HEK293T (cell line): Measurements from ENCODE around the gene NIPAL1.

Experiments
- CTCF ChIA-PET: fragments of 350-600 bp; formaldehyde crosslinking; extraction: SDS; loops from one replicate; lab custom pipeline; 2021; ENCODE audit warnings: antibody characterized with exemption, inconsistent platforms; lab: Yijun Ruan, JAX
- POLR2A ChIA-PET: fragments of 350-600 bp; formaldehyde crosslinking; extraction: SDS; loops from one replicate; lab custom pipeline; 2020; ENCODE audit warnings: antibody characterized with exemption, inconsistent platforms; lab: Yijun Ruan, JAX
- DNase-seq: peaks from one replicate; pipeline ENCODE4 v3.0.0; 2012; ENCODE audit warnings: mixed read lengths; ENCODE audit errors: extremely low spot score
- ARNT ChIP-seq: fragments of 450-650 bp; IDR thresholded peaks from 2 replicates; pipeline ENCODE4 v1.6.1; 2017; ENCODE audit warnings: mild to moderate bottlenecking
- BHLHE40 ChIP-seq: fragments of 450-650 bp; IDR thresholded peaks from 2 replicates; pipeline ENCODE4 v1.6.1; 2016; ENCODE audit warnings: mild to moderate bottlenecking, moderate library complexity, borderline replicate concordance
- CTBP1 ChIP-seq: fragments of 450-650 bp; IDR thresholded peaks from 2 replicates; pipeline ENCODE4 v1.6.1; 2016; ENCODE audit warnings: borderline replicate concordance
- ELF4 ChIP-seq: fragments of 450-650 bp; IDR thresholded peaks from 2 replicates; pipeline ENCODE4 v1.6.1; 2017; ENCODE audit warnings: antibody characterized with exemption
- FOXA1 ChIP-seq: fragments of 450-650 bp; IDR thresholded peaks from 2 replicates; pipeline ENCODE4 v1.6.1; 2016; ENCODE audit warnings: mild to moderate bottlenecking
- FOXK2 ChIP-seq: fragments of 450-650 bp; IDR thresholded peaks from 2 replicates; pipeline ENCODE4 v1.6.1; 2016; ENCODE audit warnings: mild to moderate bottlenecking
- FOXM1 ChIP-seq: fragments of 450-650 bp; IDR thresholded peaks from 2 replicates; pipeline ENCODE4 v1.6.1; 2017; ENCODE audit warnings: mild to moderate bottlenecking, borderline replicate concordance
- HDGF ChIP-seq: fragments of 450-650 bp; IDR thresholded peaks from 2 replicates; pipeline ENCODE4 v1.6.1; 2017; ENCODE audit warnings: antibody characterized with exemption, borderline replicate concordance
- L3MBTL2 ChIP-seq: fragments of 450-650 bp; conservative IDR thresholded peaks from 2 replicates; pipeline ENCODE4 v1.6.1; 2016; ENCODE audit warnings: mild to moderate bottlenecking
- LEF1 ChIP-seq: fragments of 450-650 bp; IDR thresholded peaks from 2 replicates; pipeline ENCODE4 v1.6.1; 2017; ENCODE audit warnings: mild to moderate bottlenecking, borderline replicate concordance
- NFRKB ChIP-seq: fragments of 450-650 bp; IDR thresholded peaks from 2 replicates; pipeline ENCODE4 v1.6.1; 2016; ENCODE audit warnings: mild to moderate bottlenecking, moderate library complexity
- PKNOX1 ChIP-seq: fragments of 450-650 bp; IDR thresholded peaks from 2 replicates; pipeline ENCODE4 v1.6.1; 2016
- SP1 ChIP-seq: fragments of 450-650 bp; IDR thresholded peaks from 2 replicates; pipeline ENCODE4 v1.6.1; 2017
- SUZ12 ChIP-seq: fragments of 450-650 bp; IDR thresholded peaks from 2 replicates; pipeline ENCODE4 v1.6.1; 2016; ENCODE audit warnings: mild to moderate bottlenecking
- TARDBP ChIP-seq: fragments of 450-650 bp; IDR thresholded peaks from 2 replicates; pipeline ENCODE4 v1.6.1; 2016
- ZNF384 ChIP-seq: fragments of 450-650 bp; IDR thresholded peaks from 2 replicates; pipeline ENCODE4 v1.6.1; 2016

Gene NIPAL1

DNA sequence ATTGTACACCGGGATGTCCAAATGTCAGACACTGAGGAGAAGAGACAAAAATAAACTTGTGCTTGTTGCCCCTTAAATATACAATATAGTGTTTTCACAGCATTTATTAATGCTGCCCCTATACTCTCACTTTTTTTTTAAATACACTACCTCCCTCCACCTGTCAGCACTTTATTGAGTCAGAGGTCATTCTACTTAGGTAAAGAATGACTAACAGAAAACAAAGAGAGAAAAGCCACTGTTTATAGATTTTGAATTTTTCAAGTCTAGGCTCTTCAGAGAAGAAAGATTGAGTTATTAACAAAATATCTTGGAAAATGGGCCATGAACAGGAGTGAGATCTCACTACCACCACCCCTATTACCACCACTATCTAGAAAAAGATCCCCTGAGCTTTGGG, 58.1 kb downstream of the NIPAL1 start:
- DNase-seq, result no peak
- ChIA-PET POLR2A (no interaction called here), CTCF (interaction anchor here (0.6 kb wide), 1 partner anchor 13 kb away, joined by 3 read pairs; no protein-coding TSS in a partner anchor)
- TF ChIP-seq ZNF384, result no peak
- TF ChIP-seq HDGF, result no peak
- TF ChIP-seq BHLHE40, result no peak
- no peak for TF ChIP-seq CTBP1
- TF ChIP-seq SP1, result no peak
- TF ChIP-seq L3MBTL2, result no peak
- no peak for TF ChIP-seq LEF1
- no peak for TF ChIP-seq ARNT
- no peak for TF ChIP-seq FOXM1
- TF ChIP-seq FOXA1, result no peak
- TF ChIP-seq TARDBP, result no peak
- no peak for TF ChIP-seq ELF4
- TF ChIP-seq FOXK2, result no peak

- DNase-seq, result no peak
- CTCF ChIA-PET, result no interaction called here
- POLR2A ChIA-PET, result no interaction called here
- TF ChIP-seq FOXK2, result no peak
- no peak for TF ChIP-seq ZNF384
- TF ChIP-seq ELF4, result no peak
- TF ChIP-seq BHLHE40, result no peak
- TF ChIP-seq SUZ12, result no peak
- no peak for TF ChIP-seq PKNOX1
- no peak for TF ChIP-seq FOXA1
- TF ChIP-seq TARDBP, result no peak
- no peak for TF ChIP-seq SP1
- TF ChIP-seq HDGF, result no peak
- TF ChIP-seq FOXM1, result no peak
- no peak for TF ChIP-seq NFRKB
- no peak for TF ChIP-seq LEF1
- TF ChIP-seq ARNT, result no peak
- TF ChIP-seq L3MBTL2, result no peak
- no peak for TF ChIP-seq CTBP1
Measured at GRCh38 chr4:48078425-48078824, 61.9 kb downstream of the NIPAL1 start.

DNA sequence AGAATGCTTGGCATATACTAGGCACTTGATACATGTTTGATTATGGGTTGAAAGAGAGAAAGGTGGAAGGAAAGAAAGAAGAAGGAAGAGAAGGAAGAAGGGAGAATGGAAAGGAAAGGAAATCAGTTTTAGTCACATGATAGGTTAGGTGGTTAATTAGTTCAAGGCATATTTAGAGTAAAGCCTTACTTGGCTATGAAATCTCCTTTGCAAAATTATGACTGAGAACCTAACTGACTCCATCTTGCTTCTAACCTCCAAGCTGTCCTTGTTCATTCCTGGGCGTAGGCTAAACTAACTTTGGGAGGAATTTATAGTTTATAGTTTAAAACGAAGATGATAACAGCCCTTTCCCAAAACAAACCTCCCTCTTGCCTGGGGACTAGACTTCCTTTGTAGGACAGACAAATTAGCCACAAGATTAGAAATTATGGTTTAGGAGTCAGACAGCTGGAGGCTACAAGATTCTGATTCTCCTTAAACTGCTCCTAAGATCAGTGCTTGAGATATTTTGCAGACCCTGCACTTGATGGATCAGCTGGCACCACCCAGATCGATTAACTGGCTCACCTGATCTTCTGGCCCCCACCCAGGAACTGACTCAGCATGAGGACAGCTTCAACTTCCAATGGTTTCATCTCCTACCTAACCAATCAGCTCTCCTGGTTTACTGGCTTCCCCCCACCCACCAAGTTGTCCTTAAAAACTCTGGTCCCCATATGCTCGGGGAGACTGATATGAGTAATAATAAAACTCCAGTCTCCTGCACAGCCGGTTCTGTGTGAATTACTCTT, 62.5 kb downstream of the NIPAL1 start:
- CTCF ChIA-PET, result no interaction called here
- TF ChIP-seq TARDBP (no peak), ZNF384 (no peak), FOXK2 (no peak), ELF4 (no peak), BHLHE40 (no peak), L3MBTL2 (no peak), PKNOX1 (no peak), FOXM1 (no peak)
- DNase-seq, result no peak
- POLR2A ChIA-PET, result interaction anchor here (1.0 kb wide), 1 partner anchor 104 kb away, joined by 3 read pairs; no protein-coding TSS in a partner anchor

GRCh38 chr4:48079972-48080391, 63.4 kb downstream of the NIPAL1 start:
- no peak for DNase-seq
- no peak for TF ChIP-seq ELF4
- no peak for TF ChIP-seq TARDBP
- no peak for TF ChIP-seq L3MBTL2
- no peak for TF ChIP-seq SUZ12
- no peak for TF ChIP-seq ZNF384
- TF ChIP-seq ARNT, result no peak
- no peak for TF ChIP-seq PKNOX1
- no peak for TF ChIP-seq LEF1
- no peak for TF ChIP-seq NFRKB
- TF ChIP-seq FOXK2, result no peak
- no peak for TF ChIP-seq FOXA1
- TF ChIP-seq FOXM1, result no peak
- no peak for TF ChIP-seq CTBP1
- no peak for TF ChIP-seq HDGF
- no peak for TF ChIP-seq SP1
- no peak for TF ChIP-seq BHLHE40
- CTCF ChIA-PET, result no interaction called here
- POLR2A ChIA-PET, result interaction anchor here (1.0 kb wide), 1 partner anchor 103 kb away, joined by 3 read pairs; no protein-coding TSS in a partner anchor

GRCh38 chr4:48081196-48081595, 64.6 kb downstream of the NIPAL1 start:
- ChIA-PET CTCF (no interaction called here), POLR2A (no interaction called here)
- no peak for DNase-seq
- no peak for TF ChIP-seq CTBP1
- TF ChIP-seq TARDBP, result no peak
- no peak for TF ChIP-seq ARNT
- no peak for TF ChIP-seq NFRKB

DNA sequence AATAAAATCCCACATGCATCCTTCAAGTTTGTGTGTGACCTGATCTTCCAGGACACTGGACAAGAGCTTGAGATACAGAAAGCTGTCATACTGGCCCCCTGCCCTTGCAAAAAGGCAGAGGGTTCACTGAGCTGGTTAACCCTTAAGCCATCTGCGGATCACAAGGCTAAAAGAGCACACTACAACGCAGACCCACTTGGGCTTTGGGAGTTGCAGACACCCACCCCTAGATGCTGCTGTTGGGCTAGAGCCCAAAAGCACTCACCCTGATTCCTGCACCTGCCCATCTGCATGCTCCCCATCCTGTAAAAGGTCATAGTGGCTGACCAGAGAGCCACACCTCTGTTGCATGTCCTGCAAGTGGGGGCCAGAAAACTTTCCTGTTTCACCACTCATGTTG, 66.4 kb downstream of the NIPAL1 start:
- TF ChIP-seq SUZ12 (no peak), NFRKB (no peak), SP1 (no peak), PKNOX1 (no peak), TARDBP (no peak), LEF1 (no peak), CTBP1 (no peak), FOXA1 (no peak), ARNT (no peak), L3MBTL2 (no peak), HDGF (no peak), FOXM1 (no peak), ZNF384 (no peak)
- CTCF ChIA-PET, result no interaction called here
- DNase-seq, result no peak
- POLR2A ChIA-PET, result no interaction called here
